Measurements from ENCODE around the gene OTOGL.

OTOGL gene

GRCh38 chr12:80381121-80381520 lies 281.8 kb downstream of the OTOGL start:
- no peak for TF ChIP-seq CTCF (IDR thresholded peaks at IDR 0.05; ENCODE audit: low read depth, low read length, missing control alignments)
- no peak overlapping the region for H3K4me3 ChIP-seq (replicated peaks; ENCODE audit: low read depth, low read length)
- no peak for DNase-seq (ENCODE audit: extremely low read depth, low read depth)

DNA sequence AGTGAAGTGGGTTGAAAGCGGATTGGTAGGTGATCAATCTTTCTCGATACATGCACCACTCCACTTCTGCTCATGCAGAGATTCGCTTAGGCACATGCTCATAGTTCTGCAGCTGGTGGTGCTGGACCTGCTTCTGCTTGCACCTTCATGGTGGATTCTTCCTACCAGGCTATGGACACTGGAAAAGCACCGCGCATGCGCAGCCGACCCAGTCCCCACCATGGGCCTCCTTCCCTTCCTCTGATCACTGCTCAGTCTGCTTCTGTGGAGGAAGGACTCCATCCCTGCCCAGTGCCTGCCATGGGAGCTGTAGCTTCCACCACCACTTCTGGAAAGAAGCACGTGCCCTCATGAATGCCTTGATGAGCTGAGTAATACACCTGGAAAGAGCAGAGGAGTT lies 282.9 kb downstream of the OTOGL start:
- TF ChIP-seq CTCF (IDR thresholded peaks at IDR 0.05; ENCODE audit: low read depth, low read length, missing control alignments): no peak
- DNase-seq (ENCODE audit: extremely low read depth, low read depth): no peak
- no peak overlapping the region for H3K4me3 ChIP-seq (replicated peaks; ENCODE audit: low read depth, low read length)

DNA sequence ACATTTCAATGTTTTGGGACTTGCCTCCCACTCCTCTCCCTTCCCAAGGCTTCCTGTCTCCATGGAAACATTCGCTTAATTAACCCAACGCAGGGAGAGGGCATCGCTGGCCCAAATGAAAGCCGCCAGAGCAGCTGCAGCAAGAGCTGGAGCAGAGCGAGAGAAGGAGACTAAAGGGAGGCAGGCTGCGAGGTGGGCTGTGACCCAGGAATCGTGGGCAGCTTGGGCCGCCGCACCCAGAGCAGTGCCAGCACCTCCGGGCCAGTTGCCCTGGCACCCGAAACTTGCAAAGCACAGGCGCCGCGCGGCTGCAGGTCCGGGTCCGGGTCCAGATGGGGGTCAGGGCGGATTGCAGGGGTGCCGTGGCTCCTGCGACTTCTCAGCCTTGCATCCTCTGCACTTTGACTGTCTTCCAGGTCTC lies 301.2 kb downstream of the OTOGL start:
- DNase-seq (ENCODE audit: extremely low read depth, low read depth): no peak
- peak overlapping the region; percentile 42 for H3K4me3 ChIP-seq (replicated peaks; ENCODE audit: low read depth, low read length)
- no peak for TF ChIP-seq CTCF (IDR thresholded peaks at IDR 0.05; ENCODE audit: low read depth, low read length, missing control alignments)

- DNase-seq (ENCODE audit: extremely low read depth, low read depth): no peak
- H3K4me3 ChIP-seq (replicated peaks; ENCODE audit: low read depth, low read length): peak overlapping the region; percentile 42
- no peak for TF ChIP-seq CTCF (IDR thresholded peaks at IDR 0.05; ENCODE audit: low read depth, low read length, missing control alignments)
These were observed 301.9 kb downstream of the OTOGL start for GRCh38 chr12:80401191-80401590.

- H3K4me3 ChIP-seq (replicated peaks; ENCODE audit: low read depth, low read length): no peak overlapping the region
- DNase-seq (ENCODE audit: extremely low read depth, low read depth): no peak
- TF ChIP-seq CTCF (IDR thresholded peaks at IDR 0.05; ENCODE audit: low read depth, low read length, missing control alignments): no peak
These were observed 305.3 kb downstream of the OTOGL start for GRCh38 chr12:80404629-80405028.

DNA sequence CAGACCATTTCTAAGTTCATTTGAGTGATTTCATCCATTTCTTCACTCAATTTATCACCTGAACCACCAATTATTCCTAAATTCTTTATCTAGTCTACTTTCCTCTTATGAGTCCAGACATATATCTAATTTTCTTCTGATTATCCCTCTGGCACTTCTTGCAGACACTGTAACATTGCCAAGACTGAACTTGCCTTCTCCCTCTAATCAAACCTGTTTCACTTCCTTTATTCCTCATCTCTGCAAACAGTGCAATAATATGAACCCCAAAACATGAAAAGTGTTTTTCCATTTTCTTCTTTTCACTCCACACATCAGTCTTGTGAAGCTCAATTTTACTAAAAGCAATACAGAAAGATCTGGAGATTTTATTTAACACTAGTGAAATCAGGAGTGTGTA lies 306.9 kb downstream of the OTOGL start:
- no peak overlapping the region for H3K4me3 ChIP-seq (replicated peaks; ENCODE audit: low read depth, low read length)
- TF ChIP-seq CTCF (IDR thresholded peaks at IDR 0.05; ENCODE audit: low read depth, low read length, missing control alignments): no peak
- no peak for DNase-seq (ENCODE audit: extremely low read depth, low read depth)

DNA sequence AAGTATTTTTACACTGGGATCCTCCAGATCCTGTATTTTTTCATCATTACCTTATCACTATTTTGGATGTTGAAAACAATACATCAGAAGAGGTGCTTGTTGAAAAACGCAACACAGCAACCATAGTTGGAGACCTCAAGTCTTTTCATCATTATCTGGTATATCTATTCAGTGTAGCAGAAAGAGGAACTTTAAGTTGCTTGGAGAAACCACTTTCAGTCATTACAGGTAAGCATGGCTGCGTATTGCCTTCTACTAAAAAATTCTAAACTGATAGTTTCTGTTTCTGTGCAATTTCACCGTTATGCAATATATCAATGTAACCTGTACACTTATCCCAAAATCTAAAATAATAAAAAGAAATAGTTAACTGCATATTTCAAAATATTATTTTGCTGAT lies 312.4 kb downstream of the OTOGL start:
- no peak for TF ChIP-seq CTCF (IDR thresholded peaks at IDR 0.05; ENCODE audit: low read depth, low read length, missing control alignments)
- no peak for DNase-seq (ENCODE audit: extremely low read depth, low read depth)
- H3K4me3 ChIP-seq (replicated peaks; ENCODE audit: low read depth, low read length): no peak overlapping the region
